GM23248 (cell line): ENCODE results near the gene TMEM202.

ENCODE experiments used
- EZH2 ChIP-seq: fragments of 200-600 bp; sonication (generic); IDR thresholded peaks from 2 replicates; pipeline ENCODE4 v1.6.1; 2018; ENCODE audit warnings: antibody characterized with exemption, mild to moderate bottlenecking; ENCODE audit not compliant: insufficient read depth, poor library complexity, severe bottlenecking
- EZH2phosphoT487 ChIP-seq: fragments of 200-600 bp; sonication (generic); IDR thresholded peaks from 2 replicates; pipeline ENCODE4 v1.6.1; 2018; ENCODE audit warnings: antibody characterized with exemption, moderate library complexity, mild to moderate bottlenecking, low read depth; ENCODE audit not compliant: insufficient read depth

GRCh38 chr15:72451224-72451623 lies 53.1 kb downstream of the TMEM202 start:
- TF ChIP-seq EZH2 (no peak), EZH2phosphoT487 (no peak)
